ENCODE results near the gene CDHR3.
"Not testable (repeated sequence)": the region's sequence is repeated elsewhere in the genome, so short reads cannot be mapped to it uniquely, and the experiment has no call there.

Gene CDHR3

GRCh38 chr7:105972276-105972675, 9.2 kb downstream of the CDHR3 start:
- no peak for DNase-seq

- no peak for DNase-seq
These were observed 11.4 kb downstream of the CDHR3 start for GRCh38 chr7:105974471-105974870.

GRCh38 chr7:105975770-105976417, 12.8 kb downstream of the CDHR3 start:
- no peak for DNase-seq

- no peak for DNase-seq
These were observed 13.8 kb downstream of the CDHR3 start for GRCh38 chr7:105976868-105977267.

GRCh38 chr7:105978035-105978434, 15.0 kb downstream of the CDHR3 start:
- DNase-seq: no peak

- no peak for DNase-seq
These were observed 15.9 kb downstream of the CDHR3 start for GRCh38 chr7:105978974-105979373.

- DNase-seq: no peak
These were observed 16.3 kb downstream of the CDHR3 start for GRCh38 chr7:105979405-105979804.

GRCh38 chr7:105980645-105981396, 17.8 kb downstream of the CDHR3 start:
- DNase-seq: no peak

GRCh38 chr7:105982388-105982787, 19.3 kb downstream of the CDHR3 start:
- DNase-seq: no peak

- DNase-seq: not testable (repeated sequence)
These were observed 21.7 kb downstream of the CDHR3 start for GRCh38 chr7:105984808-105985207.

- DNase-seq: no peak
These were observed 22.2 kb downstream of the CDHR3 start for GRCh38 chr7:105985229-105985628.

- DNase-seq: no peak
These were observed 22.7 kb downstream of the CDHR3 start for GRCh38 chr7:105985672-105986215.

- no peak for DNase-seq
These were observed 24.0 kb downstream of the CDHR3 start for GRCh38 chr7:105987046-105987445.

- DNase-seq: no peak
These were observed 25.2 kb downstream of the CDHR3 start for GRCh38 chr7:105988276-105988675.

- DNase-seq: no peak
These were observed 26.1 kb downstream of the CDHR3 start for GRCh38 chr7:105989191-105989590.

- no peak for DNase-seq
These were observed 26.6 kb downstream of the CDHR3 start for GRCh38 chr7:105989686-105990085.

- DNase-seq: no peak
These were observed 27.1 kb downstream of the CDHR3 start for GRCh38 chr7:105990141-105990540.

- DNase-seq: no peak
These were observed 27.8 kb downstream of the CDHR3 start for GRCh38 chr7:105990727-105991453.

- DNase-seq: no peak
These were observed 29.8 kb downstream of the CDHR3 start for GRCh38 chr7:105992905-105993304.

GRCh38 chr7:105996860-105997737, 34.0 kb downstream of the CDHR3 start:
- DNase-seq: no peak

GRCh38 chr7:105999256-105999655, 36.2 kb downstream of the CDHR3 start:
- no peak for DNase-seq

GRCh38 chr7:106001196-106001595, 38.1 kb downstream of the CDHR3 start:
- DNase-seq: no peak

- DNase-seq: no peak
These were observed 38.8 kb downstream of the CDHR3 start for GRCh38 chr7:106001886-106002285.
